GM12874 (cell line): ENCODE data around the gene ELMO1.

Source experiments
- CTCF ChIP-seq: IDR thresholded peaks from 2 replicates; pipeline ENCODE4 v1.5.1; 2011; ENCODE audit warnings: low read depth, mild to moderate bottlenecking, control low read depth, low read length, moderate library complexity; ENCODE audit not compliant: insufficient read depth

ELMO1 gene

GRCh38 chr7:37366445-37366844, 82.2 kb downstream of the ELMO1 start:
- no peak for TF ChIP-seq CTCF

GRCh38 chr7:37365405-37365804, 83.3 kb downstream of the ELMO1 start:
- TF ChIP-seq CTCF, result no peak

GRCh38 chr7:37364856-37365255, 83.8 kb downstream of the ELMO1 start:
- TF ChIP-seq CTCF, result no peak

- TF ChIP-seq CTCF, result no peak
These were observed 84.8 kb downstream of the ELMO1 start for GRCh38 chr7:37363536-37364491.

- TF ChIP-seq CTCF, result no peak
These were observed 85.9 kb downstream of the ELMO1 start for GRCh38 chr7:37362802-37363201.

GRCh38 chr7:37360484-37360883, 88.2 kb downstream of the ELMO1 start:
- no peak for TF ChIP-seq CTCF

- TF ChIP-seq CTCF, result no peak
These were observed 88.8 kb downstream of the ELMO1 start for GRCh38 chr7:37359662-37360444.
